Liver (tissue), 9 donors: Measurements from ENCODE around the gene SH3TC2. TPM values are rescaled to one million over a fixed set of nuclear protein-coding genes. Genes with fewer than 3 reads are reported as not detected.

Experiments used
- DNase-seq: peaks from one replicate; pipeline ENCODE4 v3.0.0-alpha.2; 2017; ENCODE audit warnings: low spot score
- H3K27ac ChIP-seq, 2 donors: one replicate each; pipeline ENCODE4 v1.7.0; 2013; ENCODE audit warnings: inconsistent platforms in 2 of 2, low read length in 2 of 2, control low read depth in 1 of 2, low read depth in 1 of 2, mild to moderate bottlenecking in 1 of 2
- H3K27me3 ChIP-seq, 4 donors: one replicate each; pipeline versions ENCODE4 v1.6.1 to v1.7.0; 2013; ENCODE audit warnings: low read length in 3 of 4, inconsistent platforms in 1 of 4, mild to moderate bottlenecking in 1 of 4, moderate library complexity in 1 of 4; ENCODE audit not compliant: control insufficient read depth in 4 of 4, insufficient read depth in 4 of 4
- H3K36me3 ChIP-seq, 4 donors: one replicate each; pipeline versions ENCODE4 v1.6.1 to v1.7.0; 2013; ENCODE audit warnings: low read length in 3 of 4, mild to moderate bottlenecking in 3 of 4, low read depth in 1 of 4, moderate library complexity in 1 of 4; ENCODE audit not compliant: control insufficient read depth in 4 of 4, insufficient read depth in 3 of 4
- H3K4me1 ChIP-seq, 4 donors: one replicate each; pipeline versions ENCODE4 v1.6.1 to v1.7.0; 2013; ENCODE audit warnings: low read length in 3 of 4, mild to moderate bottlenecking in 3 of 4, moderate library complexity in 1 of 4; ENCODE audit not compliant: control insufficient read depth in 4 of 4, insufficient read depth in 4 of 4
- H3K4me3 ChIP-seq, 3 donors: one replicate each; pipeline versions ENCODE4 v1.6.1 to v1.7.0; 2013; ENCODE audit warnings: low read length in 3 of 3, control low read depth in 1 of 3, low read depth in 1 of 3, mild to moderate bottlenecking in 1 of 3
- H3K9ac ChIP-seq, 2 donors: one replicate each; pipeline ENCODE4 v1.7.0; 2013; ENCODE audit warnings: low read length in 2 of 2, mild to moderate bottlenecking in 2 of 2, moderate library complexity in 2 of 2, control low read depth in 1 of 2, low read depth in 1 of 2
- H3K9me3 ChIP-seq, 4 donors: one replicate each; pipeline versions ENCODE4 v1.6.1 to v1.7.0; 2013; ENCODE audit warnings: low read length in 3 of 4; ENCODE audit not compliant: control insufficient read depth in 4 of 4
- EGR1 ChIP-seq, 2 donors: IDR thresholded peaks; 2 replicates each; pipeline ENCODE4 v1.6.1; 2016 to 2018; ENCODE audit warnings: antibody characterized with exemption in 2 of 2, low read depth in 2 of 2
- FOXA1 ChIP-seq: IDR thresholded peaks from 2 replicates; pipeline ENCODE4 v1.6.1; 2016; ENCODE audit warnings: antibody characterized with exemption
- FOXA2 ChIP-seq: IDR thresholded peaks from 2 replicates; pipeline ENCODE4 v1.6.1; 2016; ENCODE audit warnings: antibody characterized with exemption
- GABPA ChIP-seq, 2 donors: IDR thresholded peaks in 1 of 2; conservative IDR thresholded peaks in 1 of 2; 2 replicates each; pipeline ENCODE4 v1.6.1; 2016; ENCODE audit warnings: antibody characterized with exemption in 2 of 2, mild to moderate bottlenecking in 1 of 2, moderate library complexity in 1 of 2
- HNF4A ChIP-seq, 2 donors: conservative IDR thresholded peaks; 2 replicates each; pipeline ENCODE4 v1.6.1; 2016; ENCODE audit warnings: antibody characterized with exemption in 2 of 2, mild to moderate bottlenecking in 2 of 2
- HNF4G ChIP-seq: IDR thresholded peaks from 2 replicates; pipeline ENCODE4 v1.6.1; 2016; ENCODE audit warnings: antibody characterized with exemption
- JUND ChIP-seq, 2 donors: IDR thresholded peaks; 2 replicates each; pipeline ENCODE4 v1.6.1; 2016; ENCODE audit warnings: antibody characterized with exemption in 2 of 2
- NR2F2 ChIP-seq: IDR thresholded peaks from 2 replicates; pipeline ENCODE4 v1.6.1; 2016; ENCODE audit warnings: antibody characterized with exemption
- RAD21 ChIP-seq, 2 donors: IDR thresholded peaks; 2 replicates each; pipeline ENCODE4 v1.6.1; 2016; ENCODE audit warnings: antibody characterized with exemption in 2 of 2, mild to moderate bottlenecking in 2 of 2
- RXRA ChIP-seq, 2 donors: IDR thresholded peaks; 2 replicates each; pipeline ENCODE4 v1.6.1; 2017 to 2018; ENCODE audit warnings: antibody characterized with exemption in 2 of 2, mild to moderate bottlenecking in 1 of 2
- SP1 ChIP-seq: IDR thresholded peaks from 2 replicates; pipeline ENCODE4 v1.6.1; 2018; ENCODE audit warnings: antibody characterized with exemption, mild to moderate bottlenecking
- TAF1 ChIP-seq: conservative IDR thresholded peaks from 2 replicates; pipeline ENCODE4 v1.6.1; 2016; ENCODE audit warnings: antibody characterized with exemption, mild to moderate bottlenecking
- YY1 ChIP-seq: IDR thresholded peaks from 2 replicates; pipeline ENCODE4 v1.6.1; 2016; ENCODE audit warnings: antibody characterized with exemption, mild to moderate bottlenecking
- WGBS: extraction: QIAGEN DNeasy Blood & Tissue Kit; methylation state at CpG from one replicate; pipeline ENCODE4 v1.1.7; 2013; 5-methylcytosine and 5-hydroxymethylcytosine counted together
- polyA plus RNA-seq, 2 donors: library from polyadenylated mRNA; stranded (reverse) in 1 of 2; unstranded in 1 of 2; fragments of 200-250 nt in 1 of 2; fragments of >200 nt in 1 of 2; fragmentation: Nextera tagmentation in 1 of 2; extraction: Ambion mirVana in 1 of 2; gene quantifications; one replicate each; pipeline versions ENCODE4 v1.2.1 to v1.2.3, GENCODE V29; 2013 to 2015
- total RNA-seq, 2 donors: library from RNA; depleted of rRNA; stranded (reverse); fragments of >200 nt; gene quantifications; one replicate each; pipeline ENCODE4 v1.2.3, GENCODE V29; 2014
- TF ChIP-seq, protein P1 (sequence below): IDR thresholded peaks from 2 replicates; pipeline ENCODE4 v1.6.1; 2016; ENCODE audit warnings: antibody characterized with exemption
- TF ChIP-seq, protein P2 (sequence below): IDR thresholded peaks from 2 replicates; pipeline ENCODE4 v1.6.1; 2016; ENCODE audit warnings: antibody characterized with exemption
- TF ChIP-seq, protein P3 (sequence below): IDR thresholded peaks from 2 replicates; pipeline ENCODE4 v1.6.1; 2016; ENCODE audit warnings: antibody characterized with exemption
- TF ChIP-seq, protein P4 (sequence below): IDR thresholded peaks from 2 replicates; pipeline ENCODE4 v1.6.1; 2016; ENCODE audit warnings: antibody characterized with exemption, mild to moderate bottlenecking
- TF ChIP-seq, protein P5 (sequence below): fragments of 150-350 bp; IDR thresholded peaks from 2 replicates; pipeline ENCODE4 v1.5.1; 2017; ENCODE audit warnings: improper control_type of control experiment, low read depth, low read length; ENCODE audit not compliant: missing input control
- donor health status: healthy.
- donor health status: healthy.
- donor health status: healthy.
- donor health status: healthy.
- donor health status: healthy.

SH3TC2 gene
- total and polyA plus RNA-seq, 4 donors: 0.31 to 6.2 (median 0.57) TPM

DNA sequence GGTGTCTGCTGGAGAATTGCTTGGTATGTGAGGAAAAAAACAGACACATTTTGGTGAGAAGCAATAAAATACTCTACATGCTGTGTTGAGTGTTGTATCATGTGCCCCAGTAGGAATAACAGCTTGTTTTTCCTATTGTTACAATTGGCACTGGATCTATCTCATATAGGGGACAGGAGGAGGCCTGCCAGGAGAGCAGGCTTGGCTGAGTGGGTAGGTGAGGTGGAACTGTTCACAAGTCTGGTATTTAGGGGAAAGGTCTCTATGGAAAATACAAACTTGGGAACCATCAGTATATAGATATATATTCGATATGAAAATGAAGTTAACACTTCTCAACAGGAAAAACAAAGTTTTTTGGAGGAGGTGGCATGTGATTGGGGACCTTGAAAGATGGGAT, 9.5 kb upstream of the SH3TC2 start (continued):
- TF ChIP-seq, protein P1, sequence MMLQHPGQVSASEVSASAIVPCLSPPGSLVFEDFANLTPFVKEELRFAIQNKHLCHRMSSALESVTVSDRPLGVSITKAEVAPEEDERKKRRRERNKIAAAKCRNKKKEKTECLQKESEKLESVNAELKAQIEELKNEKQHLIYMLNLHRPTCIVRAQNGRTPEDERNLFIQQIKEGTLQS: no peak
- TF ChIP-seq RXRA (IDR thresholded peaks at IDR 0.05) (no peak), FOXA1 (no peak), SP1 (no peak), JUND (IDR thresholded peaks at IDR 0.05) (no peak), YY1 (no peak), GABPA (IDR thresholded peaks at IDR 0.05 in 1 of 2, conservative IDR thresholded peaks at IDR 0.05 in 1 of 2) (no peak), EGR1 (IDR thresholded peaks at IDR 0.05; ENCODE audit: low read depth in 2 of 2) (no peak), HNF4A (conservative IDR thresholded peaks at IDR 0.05) (no peak), NR2F2 (no peak), RAD21 (IDR thresholded peaks at IDR 0.05) (no peak), HNF4G (no peak)
- TF ChIP-seq, protein P2, sequence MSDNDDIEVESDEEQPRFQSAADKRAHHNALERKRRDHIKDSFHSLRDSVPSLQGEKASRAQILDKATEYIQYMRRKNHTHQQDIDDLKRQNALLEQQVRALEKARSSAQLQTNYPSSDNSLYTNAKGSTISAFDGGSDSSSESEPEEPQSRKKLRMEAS: no peak

DNA sequence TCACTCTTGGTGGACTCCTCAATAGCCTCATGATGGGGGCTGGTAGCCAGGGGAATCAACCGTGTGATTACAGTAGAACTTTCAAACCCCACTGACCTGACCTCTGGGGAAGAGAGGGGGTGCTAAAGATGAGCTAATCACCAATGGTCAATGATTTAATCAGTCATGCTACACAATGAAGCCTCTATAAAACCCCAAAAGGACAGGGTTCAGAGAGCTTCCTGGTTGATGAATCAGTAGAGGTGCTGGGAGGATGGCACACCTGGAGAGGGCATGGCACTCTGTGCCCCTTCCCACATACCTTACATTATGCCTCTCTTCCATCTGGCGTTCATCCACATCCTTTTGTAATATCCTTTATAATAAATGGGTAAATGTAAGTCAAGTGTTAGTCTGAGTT, 8.9 kb upstream of the SH3TC2 start:
- no peak overlapping the region for H3K4me3 ChIP-seq
- H3K9ac ChIP-seq: no peak overlapping the region
- TF ChIP-seq RXRA (IDR thresholded peaks at IDR 0.05): no peak
- TF ChIP-seq FOXA1: no peak
- no peak for TF ChIP-seq GABPA (IDR thresholded peaks at IDR 0.05 in 1 of 2, conservative IDR thresholded peaks at IDR 0.05 in 1 of 2)
- no peak for TF ChIP-seq HNF4A (conservative IDR thresholded peaks at IDR 0.05)
- TF ChIP-seq NR2F2: no peak
- TF ChIP-seq, protein P3, sequence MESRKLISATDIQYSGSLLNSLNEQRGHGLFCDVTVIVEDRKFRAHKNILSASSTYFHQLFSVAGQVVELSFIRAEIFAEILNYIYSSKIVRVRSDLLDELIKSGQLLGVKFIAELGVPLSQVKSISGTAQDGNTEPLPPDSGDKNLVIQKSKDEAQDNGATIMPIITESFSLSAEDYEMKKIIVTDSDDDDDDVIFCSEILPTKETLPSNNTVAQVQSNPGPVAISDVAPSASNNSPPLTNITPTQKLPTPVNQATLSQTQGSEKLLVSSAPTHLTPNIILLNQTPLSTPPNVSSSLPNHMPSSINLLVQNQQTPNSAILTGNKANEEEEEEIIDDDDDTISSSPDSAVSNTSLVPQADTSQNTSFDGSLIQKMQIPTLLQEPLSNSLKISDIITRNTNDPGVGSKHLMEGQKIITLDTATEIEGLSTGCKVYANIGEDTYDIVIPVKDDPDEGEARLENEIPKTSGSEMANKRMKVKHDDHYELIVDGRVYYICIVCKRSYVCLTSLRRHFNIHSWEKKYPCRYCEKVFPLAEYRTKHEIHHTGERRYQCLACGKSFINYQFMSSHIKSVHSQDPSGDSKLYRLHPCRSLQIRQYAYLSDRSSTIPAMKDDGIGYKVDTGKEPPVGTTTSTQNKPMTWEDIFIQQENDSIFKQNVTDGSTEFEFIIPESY: no peak
- TF ChIP-seq, protein P2: no peak
- TF ChIP-seq RAD21 (IDR thresholded peaks at IDR 0.05): no peak
- TF ChIP-seq, protein P4, sequence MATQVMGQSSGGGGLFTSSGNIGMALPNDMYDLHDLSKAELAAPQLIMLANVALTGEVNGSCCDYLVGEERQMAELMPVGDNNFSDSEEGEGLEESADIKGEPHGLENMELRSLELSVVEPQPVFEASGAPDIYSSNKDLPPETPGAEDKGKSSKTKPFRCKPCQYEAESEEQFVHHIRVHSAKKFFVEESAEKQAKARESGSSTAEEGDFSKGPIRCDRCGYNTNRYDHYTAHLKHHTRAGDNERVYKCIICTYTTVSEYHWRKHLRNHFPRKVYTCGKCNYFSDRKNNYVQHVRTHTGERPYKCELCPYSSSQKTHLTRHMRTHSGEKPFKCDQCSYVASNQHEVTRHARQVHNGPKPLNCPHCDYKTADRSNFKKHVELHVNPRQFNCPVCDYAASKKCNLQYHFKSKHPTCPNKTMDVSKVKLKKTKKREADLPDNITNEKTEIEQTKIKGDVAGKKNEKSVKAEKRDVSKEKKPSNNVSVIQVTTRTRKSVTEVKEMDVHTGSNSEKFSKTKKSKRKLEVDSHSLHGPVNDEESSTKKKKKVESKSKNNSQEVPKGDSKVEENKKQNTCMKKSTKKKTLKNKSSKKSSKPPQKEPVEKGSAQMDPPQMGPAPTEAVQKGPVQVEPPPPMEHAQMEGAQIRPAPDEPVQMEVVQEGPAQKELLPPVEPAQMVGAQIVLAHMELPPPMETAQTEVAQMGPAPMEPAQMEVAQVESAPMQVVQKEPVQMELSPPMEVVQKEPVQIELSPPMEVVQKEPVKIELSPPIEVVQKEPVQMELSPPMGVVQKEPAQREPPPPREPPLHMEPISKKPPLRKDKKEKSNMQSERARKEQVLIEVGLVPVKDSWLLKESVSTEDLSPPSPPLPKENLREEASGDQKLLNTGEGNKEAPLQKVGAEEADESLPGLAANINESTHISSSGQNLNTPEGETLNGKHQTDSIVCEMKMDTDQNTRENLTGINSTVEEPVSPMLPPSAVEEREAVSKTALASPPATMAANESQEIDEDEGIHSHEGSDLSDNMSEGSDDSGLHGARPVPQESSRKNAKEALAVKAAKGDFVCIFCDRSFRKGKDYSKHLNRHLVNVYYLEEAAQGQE: no peak
- TF ChIP-seq, protein P5, sequence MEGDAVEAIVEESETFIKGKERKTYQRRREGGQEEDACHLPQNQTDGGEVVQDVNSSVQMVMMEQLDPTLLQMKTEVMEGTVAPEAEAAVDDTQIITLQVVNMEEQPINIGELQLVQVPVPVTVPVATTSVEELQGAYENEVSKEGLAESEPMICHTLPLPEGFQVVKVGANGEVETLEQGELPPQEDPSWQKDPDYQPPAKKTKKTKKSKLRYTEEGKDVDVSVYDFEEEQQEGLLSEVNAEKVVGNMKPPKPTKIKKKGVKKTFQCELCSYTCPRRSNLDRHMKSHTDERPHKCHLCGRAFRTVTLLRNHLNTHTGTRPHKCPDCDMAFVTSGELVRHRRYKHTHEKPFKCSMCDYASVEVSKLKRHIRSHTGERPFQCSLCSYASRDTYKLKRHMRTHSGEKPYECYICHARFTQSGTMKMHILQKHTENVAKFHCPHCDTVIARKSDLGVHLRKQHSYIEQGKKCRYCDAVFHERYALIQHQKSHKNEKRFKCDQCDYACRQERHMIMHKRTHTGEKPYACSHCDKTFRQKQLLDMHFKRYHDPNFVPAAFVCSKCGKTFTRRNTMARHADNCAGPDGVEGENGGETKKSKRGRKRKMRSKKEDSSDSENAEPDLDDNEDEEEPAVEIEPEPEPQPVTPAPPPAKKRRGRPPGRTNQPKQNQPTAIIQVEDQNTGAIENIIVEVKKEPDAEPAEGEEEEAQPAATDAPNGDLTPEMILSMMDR: no peak
- TF ChIP-seq JUND (IDR thresholded peaks at IDR 0.05): no peak
- TF ChIP-seq FOXA2: no peak
- TF ChIP-seq TAF1: no peak
- TF ChIP-seq EGR1 (IDR thresholded peaks at IDR 0.05; ENCODE audit: low read depth in 2 of 2): no peak
- TF ChIP-seq, protein P1: no peak
- no peak for TF ChIP-seq YY1
- no peak overlapping the region for H3K27ac ChIP-seq
- DNase-seq: no peak
- WGBS: 75% methylated on average over 2 of the region's 2 CpGs
- no peaks in the 10 kb centered on the region for H3K4me1 ChIP-seq
- H3K36me3 ChIP-seq: no peaks in the 10 kb centered on the region
- no peaks in the 10 kb centered on the region for H3K9me3 ChIP-seq
- no peaks in the 10 kb centered on the region for H3K27me3 ChIP-seq
